ENCODE data around the gene MUSK. TPM values are rescaled to one million over a fixed set of nuclear protein-coding genes. Genes with fewer than 3 reads are reported as not detected.

Gene MUSK
- total RNA-seq, 4 donors from 2014 or later: 2.2 to 5.6 (median 2.7) TPM; not detected in 1

DNA sequence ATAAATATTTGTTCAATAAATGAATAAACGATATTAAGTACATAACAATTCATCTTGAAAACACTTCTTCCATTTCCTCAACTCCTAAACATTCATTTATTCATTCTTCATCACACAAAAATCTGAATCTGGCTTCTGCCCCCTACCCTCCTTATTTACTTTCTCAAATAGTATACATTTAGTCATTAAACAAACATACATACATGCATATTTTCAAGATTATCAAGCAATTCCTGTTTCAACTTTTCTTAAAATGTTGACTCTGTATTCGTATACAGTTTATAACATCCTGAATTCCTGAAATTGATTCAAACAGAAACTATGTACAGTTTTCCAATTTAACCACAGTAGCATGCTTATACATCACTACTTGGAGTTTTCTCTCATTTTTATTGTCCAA lies 129.0 kb downstream of the MUSK start:
- no peaks in the 10 kb centered on the region for H3K9me3 ChIP-seq
- H3K27me3 ChIP-seq: no peaks in the 10 kb centered on the region
- intact Hi-C loops (cut with DNase I; ENCODE audit: low total_unique reads) (no loop called here), in situ Hi-C loops (cut with MboI; ENCODE audit: low pct_ligation_motif_present in 1 of 4, low pct_unique_long_range_greater_than_20kb in 1 of 4, low sequenced_read_pairs in 3 of 4) (no loop called here)
- H3K4me3 ChIP-seq: no peak overlapping the region
- H3K4me1 ChIP-seq: peaks cover 0 to 7% (median 0%) of the 10 kb centered on the region in 4 donors
- WGBS, 2 donors (ENCODE audit: low coverage in 1 of 2): 35 to 56% methylated on average over 2 of the region's 2 CpGs
- H3K36me3 ChIP-seq: no peaks in the 10 kb centered on the region
- DNase-seq: no peak
- H3K27ac ChIP-seq: no peak overlapping the region
- TF ChIP-seq EP300 (IDR thresholded peaks at IDR 0.05; ENCODE audit: low read depth) (no peak), POLR2A (IDR thresholded peaks at IDR 0.05) (no peak), POLR2AphosphoS5 (IDR thresholded peaks at IDR 0.05) (no peak)
- TF ChIP-seq, protein P1, sequence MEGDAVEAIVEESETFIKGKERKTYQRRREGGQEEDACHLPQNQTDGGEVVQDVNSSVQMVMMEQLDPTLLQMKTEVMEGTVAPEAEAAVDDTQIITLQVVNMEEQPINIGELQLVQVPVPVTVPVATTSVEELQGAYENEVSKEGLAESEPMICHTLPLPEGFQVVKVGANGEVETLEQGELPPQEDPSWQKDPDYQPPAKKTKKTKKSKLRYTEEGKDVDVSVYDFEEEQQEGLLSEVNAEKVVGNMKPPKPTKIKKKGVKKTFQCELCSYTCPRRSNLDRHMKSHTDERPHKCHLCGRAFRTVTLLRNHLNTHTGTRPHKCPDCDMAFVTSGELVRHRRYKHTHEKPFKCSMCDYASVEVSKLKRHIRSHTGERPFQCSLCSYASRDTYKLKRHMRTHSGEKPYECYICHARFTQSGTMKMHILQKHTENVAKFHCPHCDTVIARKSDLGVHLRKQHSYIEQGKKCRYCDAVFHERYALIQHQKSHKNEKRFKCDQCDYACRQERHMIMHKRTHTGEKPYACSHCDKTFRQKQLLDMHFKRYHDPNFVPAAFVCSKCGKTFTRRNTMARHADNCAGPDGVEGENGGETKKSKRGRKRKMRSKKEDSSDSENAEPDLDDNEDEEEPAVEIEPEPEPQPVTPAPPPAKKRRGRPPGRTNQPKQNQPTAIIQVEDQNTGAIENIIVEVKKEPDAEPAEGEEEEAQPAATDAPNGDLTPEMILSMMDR (IDR thresholded peaks at IDR 0.05): no peak

DNA sequence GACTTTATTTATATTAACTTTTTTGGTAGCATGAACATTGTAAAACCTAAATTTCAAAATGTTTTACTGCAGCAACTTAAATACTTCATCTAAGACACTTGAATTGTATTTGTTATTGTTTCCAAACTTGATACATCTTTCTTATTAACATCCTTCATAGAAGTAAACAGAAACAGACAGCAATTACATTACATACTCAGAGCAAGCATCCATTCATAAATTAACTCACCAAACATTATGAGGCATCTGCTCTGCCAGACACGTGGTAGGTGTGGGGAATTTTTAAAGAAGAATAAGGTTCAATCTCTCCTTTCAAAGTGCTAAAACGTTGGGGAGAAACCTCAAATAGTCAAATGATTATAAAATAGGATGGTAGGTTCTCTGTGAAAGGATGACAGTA lies 130.8 kb downstream of the MUSK start:
- no peak for DNase-seq
- WGBS, 2 donors (ENCODE audit: low coverage in 1 of 2): 28 to 41% methylated on average over 2 of the region's 2 CpGs

DNA sequence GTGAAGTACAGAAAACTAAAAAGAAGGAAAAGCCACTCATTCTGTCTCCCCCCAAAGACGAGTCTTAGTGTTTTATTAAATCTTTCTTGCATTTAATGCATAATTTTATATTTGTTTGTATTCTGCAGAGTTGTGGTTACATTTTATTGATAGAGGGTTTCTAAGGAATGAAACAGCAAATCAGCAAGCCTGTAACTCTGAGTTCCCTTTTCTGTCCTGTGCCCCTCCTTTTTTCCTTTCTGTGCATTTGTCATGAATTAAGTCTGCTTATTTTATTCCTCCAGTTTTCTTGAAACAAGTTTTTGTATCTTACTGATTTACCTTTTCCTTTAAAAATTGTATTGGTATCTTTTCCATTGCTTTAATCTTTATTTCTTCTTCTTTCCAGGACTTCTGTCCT lies 132.8 kb downstream of the MUSK start:
- TF ChIP-seq POLR2AphosphoS5 (IDR thresholded peaks at IDR 0.05) (no peak), EP300 (IDR thresholded peaks at IDR 0.05; ENCODE audit: low read depth) (no peak), POLR2A (IDR thresholded peaks at IDR 0.05) (no peak)
- peak overlapping the region in 1 of 4 donors; percentile 3 for H3K27ac ChIP-seq
- intact Hi-C loops (cut with DNase I; ENCODE audit: low total_unique reads): no loop called here
- H3K4me3 ChIP-seq: no peak overlapping the region
- no peaks in the 10 kb centered on the region for H3K36me3 ChIP-seq
- no peaks in the 10 kb centered on the region for H3K27me3 ChIP-seq
- DNase-seq: no peak
- in situ Hi-C loops (cut with MboI; ENCODE audit: low pct_ligation_motif_present in 1 of 4, low pct_unique_long_range_greater_than_20kb in 1 of 4, low sequenced_read_pairs in 3 of 4): no loop called here
- H3K9me3 ChIP-seq: no peaks in the 10 kb centered on the region
- peaks cover 0 to 7% (median 0%) of the 10 kb centered on the region in 4 donors for H3K4me1 ChIP-seq
- WGBS, 2 donors (ENCODE audit: low coverage in 1 of 2): 39 to 67% methylated on average over 1 of the region's 1 CpG

More for the DNA sequence above, 130.8 kb downstream of the MUSK start:
- intact Hi-C loops (cut with DNase I; ENCODE audit: low total_unique reads) (no loop called here), in situ Hi-C loops (cut with MboI; ENCODE audit: low pct_ligation_motif_present in 1 of 4, low pct_unique_long_range_greater_than_20kb in 1 of 4, low sequenced_read_pairs in 3 of 4) (no loop called here)
- H3K9me3 ChIP-seq: no peaks in the 10 kb centered on the region
- TF ChIP-seq POLR2A (IDR thresholded peaks at IDR 0.05): no peak
- TF ChIP-seq POLR2AphosphoS5 (IDR thresholded peaks at IDR 0.05): no peak
- TF ChIP-seq, protein P1 (IDR thresholded peaks at IDR 0.05): no peak
- TF ChIP-seq EP300 (IDR thresholded peaks at IDR 0.05; ENCODE audit: low read depth): no peak
- no peaks in the 10 kb centered on the region for H3K27me3 ChIP-seq
- H3K4me3 ChIP-seq: no peak overlapping the region
- no peaks in the 10 kb centered on the region for H3K36me3 ChIP-seq
- H3K27ac ChIP-seq: no peak overlapping the region
- peaks cover 0 to 7% (median 0%) of the 10 kb centered on the region in 4 donors for H3K4me1 ChIP-seq

DNA sequence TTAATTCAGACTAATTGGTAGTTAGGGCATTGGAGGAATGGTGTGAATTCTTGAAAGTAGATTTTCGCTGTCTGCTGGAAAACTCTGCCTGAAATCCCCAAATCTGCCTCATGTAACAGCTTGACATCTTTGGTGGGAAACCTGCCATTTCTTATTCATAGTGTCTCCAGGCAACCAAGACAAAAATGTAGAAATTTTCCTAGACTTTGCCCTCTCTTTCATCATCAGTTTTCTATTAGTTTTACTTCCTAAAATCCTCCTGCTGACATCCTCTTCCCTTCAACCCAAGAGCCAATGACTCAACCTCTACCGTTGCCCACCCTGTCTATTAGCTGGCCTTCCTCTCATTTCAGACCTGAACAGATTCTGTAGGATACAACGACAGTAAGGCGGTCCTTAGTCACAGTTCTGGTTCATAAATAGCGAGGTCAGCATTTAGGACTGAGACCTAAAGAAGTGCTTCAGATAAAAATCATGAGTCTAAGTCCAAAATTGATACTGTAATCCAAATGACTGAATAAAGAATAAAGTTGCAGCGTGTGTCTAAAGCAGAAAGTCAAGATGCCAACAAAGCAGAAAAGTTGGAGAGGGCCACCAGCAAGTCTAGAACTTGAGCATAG lies 133.9 kb downstream of the MUSK start:
- Histone ChIP-seq H3K9me3 (no peaks in the 10 kb centered on the region), H3K4me1 (peaks cover 0 to 7% (median 0%) of the 10 kb centered on the region in 4 donors), H3K4me3 (no peak overlapping the region), H3K27me3 (no peaks in the 10 kb centered on the region), H3K27ac (no peak overlapping the region), H3K36me3 (no peaks in the 10 kb centered on the region)
- WGBS, 2 donors (ENCODE audit: low coverage in 1 of 2): 78 to 79% methylated on average over 4 to 6 of the region's 6 CpGs
- intact Hi-C loops (cut with DNase I; ENCODE audit: low total_unique reads) (no loop called here), in situ Hi-C loops (cut with MboI; ENCODE audit: low pct_ligation_motif_present in 1 of 4, low pct_unique_long_range_greater_than_20kb in 1 of 4, low sequenced_read_pairs in 3 of 4) (no loop called here)
- no peak for TF ChIP-seq POLR2A (IDR thresholded peaks at IDR 0.05)
- TF ChIP-seq, protein P1 (IDR thresholded peaks at IDR 0.05): no peak
- no peak for TF ChIP-seq EP300 (IDR thresholded peaks at IDR 0.05; ENCODE audit: low read depth)
- TF ChIP-seq POLR2AphosphoS5 (IDR thresholded peaks at IDR 0.05): no peak
- no peak for DNase-seq

Measured in transverse colon (tissue), 4 donors.